IMR-90 (cell line): Measurements from ENCODE around the gene RPTOR. TPM values are rescaled to one million over a fixed set of nuclear protein-coding genes. Genes with fewer than 3 reads are reported as not detected.
A peak's percentile ranks its signal among the peaks of the same experiment; 100 is the strongest.

Experiments
- ATAC-seq: fragments of 200-7000 bp; cut with Tn5 transposase; 2 replicates; pipeline ENCODE4 v1.9.1; 2020; ENCODE audit warnings: low read depth, mild to moderate bottlenecking, moderate library complexity
- BruUV-seq: library from RNA; stranded (reverse); fragments of 400-500 nt; replicated peaks from 2 replicates; lab custom pipeline; 2021; lab: Mats Ljungman, UMichigan
- CTCF ChIA-PET: fragments of 300-600 bp; formaldehyde crosslinking; extraction: SDS; loops from one replicate; lab custom pipeline; 2021; ENCODE audit warnings: antibody characterized with exemption; lab: Yijun Ruan, JAX
- POLR2A ChIA-PET: fragments of 300-600 bp; sonication (Branson Sonifier 250); formaldehyde crosslinking; loops from one replicate; lab custom pipeline; 2022; ENCODE audit warnings: antibody characterized with exemption; ENCODE audit not compliant: unreplicated experiment; lab: Charles Lee
- DNase-seq: peaks from one replicate; pipeline ENCODE4 v3.0.0; 2013
- H2AFZ ChIP-seq: replicated peaks from 2 replicates; pipeline ENCODE3; 2013; ENCODE audit warnings: low read length, mild to moderate bottlenecking; ENCODE audit not compliant: poor library complexity
- H2AK5ac ChIP-seq: 2 replicates; pipeline ENCODE4 v1.6.1; 2013; ENCODE audit warnings: low read depth, low read length, inconsistent platforms
- H2AK9ac ChIP-seq: replicated peaks from 2 replicates; pipeline ENCODE3; 2013; ENCODE audit warnings: mild to moderate bottlenecking, low read depth, low read length, moderate library complexity; ENCODE audit not compliant: poor library complexity
- H2BK120ac ChIP-seq: 2 replicates; pipeline ENCODE4 v1.6.1; 2013; ENCODE audit warnings: low read depth, low read length, inconsistent platforms
- H2BK15ac ChIP-seq: 3 replicates; pipeline ENCODE4 v1.6.1; 2013; ENCODE audit warnings: low read depth, low read length, inconsistent platforms
- H2BK20ac ChIP-seq: 2 replicates; pipeline ENCODE4 v1.6.1; 2013; ENCODE audit warnings: low read depth, mild to moderate bottlenecking, inconsistent platforms, low read length, moderate library complexity
- H2BK5ac ChIP-seq: 2 replicates; pipeline ENCODE4 v1.6.1; 2013; ENCODE audit warnings: mild to moderate bottlenecking, low read depth, low read length, inconsistent platforms; ENCODE audit not compliant: poor library complexity, severe bottlenecking
- H3K14ac ChIP-seq: replicated peaks from 2 replicates; pipeline ENCODE4 v1.6.1; 2013; ENCODE audit warnings: low read depth, low read length, inconsistent platforms
- H3K18ac ChIP-seq: 2 replicates; pipeline ENCODE4 v1.6.1; 2013; ENCODE audit warnings: low read depth, low read length, control low read depth
- H3K23ac ChIP-seq: 2 replicates; pipeline ENCODE4 v1.6.1; 2013; ENCODE audit warnings: low read depth, low read length, inconsistent platforms
- H3K27ac ChIP-seq: 2 replicates; pipeline ENCODE4 v1.5.1; 2013; ENCODE audit warnings: mild to moderate bottlenecking, control low read depth, low read length; ENCODE audit not compliant: insufficient read depth
- H3K27me3 ChIP-seq: 2 replicates; pipeline ENCODE4 v1.6.1; 2013; ENCODE audit warnings: low read length; ENCODE audit not compliant: control insufficient read depth, insufficient read depth
- H3K36me3 ChIP-seq: 2 replicates; pipeline ENCODE4 v1.6.1; 2013; ENCODE audit warnings: low read length, mixed read lengths; ENCODE audit not compliant: control insufficient read depth, insufficient read depth
- H3K4ac ChIP-seq: 2 replicates; pipeline ENCODE4 v1.6.1; 2013; ENCODE audit warnings: low read depth, low read length, inconsistent platforms
- H3K4me1 ChIP-seq: 2 replicates; pipeline ENCODE4 v1.6.1; 2013; ENCODE audit warnings: low read length, mixed read lengths; ENCODE audit not compliant: control insufficient read depth, insufficient read depth
- H3K4me2 ChIP-seq: 2 replicates; pipeline ENCODE4 v1.6.1; 2013; ENCODE audit warnings: low read depth, mild to moderate bottlenecking, control low read depth, low read length, moderate library complexity
- H3K4me3 ChIP-seq: 2 replicates; pipeline ENCODE4 v1.5.1; 2013; ENCODE audit warnings: low read depth, mild to moderate bottlenecking, control low read depth, low read length, moderate library complexity; ENCODE audit not compliant: insufficient read depth
- H3K56ac ChIP-seq: 2 replicates; pipeline ENCODE4 v1.6.1; 2013; ENCODE audit warnings: low read length, inconsistent platforms; ENCODE audit not compliant: insufficient read depth; ENCODE audit errors: extremely low read depth
- H3K79me1 ChIP-seq, 2 experiments: 2 replicates each; pipeline ENCODE4 v1.6.1; 2013; ENCODE audit warnings: low read length in 2 of 2, inconsistent platforms in 1 of 2, low read depth in 1 of 2
- H3K9ac ChIP-seq: 2 replicates; pipeline ENCODE4 v1.6.1; 2013; ENCODE audit warnings: low read depth, low read length, control low read depth
- H3K9me1 ChIP-seq: 2 replicates; pipeline ENCODE4 v1.6.1; 2013; ENCODE audit warnings: low read length, inconsistent platforms; ENCODE audit not compliant: insufficient read depth
- H3K9me3 ChIP-seq: 2 replicates; pipeline ENCODE4 v1.6.1; 2013; ENCODE audit warnings: low read length; ENCODE audit not compliant: control insufficient read depth, insufficient read depth
- H4K20me1 ChIP-seq: 2 replicates; pipeline ENCODE4 v1.6.1; 2013; ENCODE audit warnings: low read length, inconsistent platforms; ENCODE audit not compliant: insufficient read depth
- H4K5ac ChIP-seq: 2 replicates; pipeline ENCODE4 v1.6.1; 2013; ENCODE audit warnings: mild to moderate bottlenecking, low read depth, low read length, control low read depth
- H4K8ac ChIP-seq, 2 experiments: 2 replicates each; pipeline ENCODE4 v1.6.1; 2013; ENCODE audit warnings: low read depth in 2 of 2, low read length in 2 of 2, control low read depth in 1 of 2, inconsistent platforms in 1 of 2
- H4K91ac ChIP-seq: 2 replicates; pipeline ENCODE4 v1.6.1; 2013; ENCODE audit warnings: low read depth, low read length, inconsistent platforms; ENCODE audit not compliant: insufficient read depth
- CHD1 ChIP-seq: IDR thresholded peaks from 2 replicates; pipeline ENCODE4 v1.6.1; 2012; ENCODE audit warnings: low read depth, low read length, improper control_type of control experiment
- CTCF ChIP-seq: conservative IDR thresholded peaks from 2 replicates; pipeline ENCODE4 v1.5.1; 2012; ENCODE audit warnings: mild to moderate bottlenecking, low read depth, low read length, improper control_type of control experiment
- ELK1 ChIP-seq: fragments of 150-350 bp; IDR thresholded peaks from 2 replicates; pipeline ENCODE4 v1.6.1; 2016; ENCODE audit warnings: low read depth, mild to moderate bottlenecking, low read length, moderate library complexity, borderline replicate concordance
- FOS ChIP-seq: fragments of 150-350 bp; IDR thresholded peaks from 2 replicates; pipeline ENCODE4 v1.6.1; 2016; ENCODE audit warnings: low read depth, low read length
- MXI1 ChIP-seq: IDR thresholded peaks from 2 replicates; pipeline ENCODE4 v1.6.1; 2012; ENCODE audit warnings: low read depth, mild to moderate bottlenecking, low read length, moderate library complexity, borderline replicate concordance
- RAD21 ChIP-seq: IDR thresholded peaks from 2 replicates; pipeline ENCODE4 v1.6.1; 2012; ENCODE audit warnings: low read length, improper control_type of control experiment
- SMC3 ChIP-seq: fragments of 150-350 bp; IDR thresholded peaks from 2 replicates; pipeline ENCODE4 v1.6.1; 2016; ENCODE audit warnings: low read depth, mild to moderate bottlenecking, antibody characterized with exemption, low read length, moderate library complexity
- WGBS, 2 experiments: methylation state at CpG; one replicate each; pipeline versions ENCODE4 v1.1.5 to v1.1.7; 2013; ENCODE audit warnings: missing lambda C conversion rate in 2 of 2; ENCODE audit not compliant: insufficient read length in 1 of 2; ENCODE audit errors: extremely low coverage in 2 of 2; 5-methylcytosine and 5-hydroxymethylcytosine counted together
- dilution Hi-C: fragments of 300-500 bp; cut with HindIII; formaldehyde crosslinking; loops from one replicate; pipeline ENCODE4 v1.14.3; 2018; ENCODE audit warnings: low sequenced_read_pairs; ENCODE audit not compliant: unreplicated experiment
- in situ Hi-C: fragments of 300-500 bp; cut with MboI; formaldehyde crosslinking; loops from 3 replicates; pipeline ENCODE4 v1.14.3; 2019; ENCODE audit warnings: low sequenced_read_pairs, inconsistent platforms, mixed read lengths
- intact Hi-C: fragments of 100-400 bp; cut with micrococcal nuclease; formaldehyde crosslinking; loops from 2 replicates; pipeline ENCODE4 v1.10.0; 2022
- polyA plus RNA-seq, 3 experiments: library from polyadenylated mRNA; depleted of rRNA; stranded (reverse); fragments of >200 nt; gene quantifications; 2 replicates each; pipeline ENCODE4 v1.2.3, GENCODE V29; 2012; ENCODE audit warnings: low replicate concordance in 1 of 3
- total RNA-seq: library from RNA; depleted of rRNA; stranded (reverse); fragments of >200 nt; gene quantifications from 2 replicates; pipeline ENCODE4 v1.2.3, GENCODE V29; 2012

RPTOR gene
- total and polyA plus RNA-seq, 2 of the 4 experiments (the other 2 are of a cell fraction): 10.8 to 14.7 TPM

- DNase-seq (no peak), ATAC-seq (no peak)
- H2BK20ac ChIP-seq: no peak overlapping the region
- H3K18ac ChIP-seq: no peak overlapping the region
- no peak overlapping the region for H3K9ac ChIP-seq
- WGBS, 2 experiments: 97% methylated on average over 17 of the region's 18 CpGs; no CpG with 5 or more reads in 1 of the 2 experiments
- H2AK5ac ChIP-seq: 0 out of 2 replicates have a peak overlapping the region, but pooled peaks have one; percentile 7
- no peaks in the 10 kb centered on the region for H3K9me3 ChIP-seq
- TF ChIP-seq MXI1 (no peak), CHD1 (no peak), CTCF (no peak), RAD21 (no peak), SMC3 (no peak), ELK1 (no peak), FOS (no peak)
- ChIA-PET POLR2A (no interaction called here), CTCF (no interaction called here)
- H3K4me1 ChIP-seq: peaks cover 13% of the 10 kb centered on the region
- no peak overlapping the region; the same call in 1 of the 2 replicates for H3K4ac ChIP-seq
- H3K4me3 ChIP-seq: no peak overlapping the region
- no peak overlapping the region for H2AK9ac ChIP-seq
- in situ Hi-C loops (no loop called here), intact Hi-C loops (no loop called here), dilution Hi-C loops (no loop called here)
- H2BK120ac ChIP-seq: no peak overlapping the region
- H4K20me1 ChIP-seq: no peaks in the 10 kb centered on the region
- no peak overlapping the region for H4K8ac ChIP-seq
- H2BK15ac ChIP-seq: no peak overlapping the region
- H4K5ac ChIP-seq: no peak overlapping the region
- H2BK5ac ChIP-seq: no peak overlapping the region
- H3K23ac ChIP-seq: no peak overlapping the region
- H3K9me1 ChIP-seq: peaks cover 10% of the 10 kb centered on the region
- no peak overlapping the region for H3K56ac ChIP-seq
- no peak overlapping the region for H2AFZ ChIP-seq
- H3K27ac ChIP-seq: no peak overlapping the region
- no TSS peak for BruUV-seq
- H3K36me3 ChIP-seq: peaks cover 7% of the 10 kb centered on the region
- H3K79me1 ChIP-seq: peaks cover 23 to 63% of the 10 kb centered on the region in 2 experiments
- H3K14ac ChIP-seq: no peak overlapping the region
- H3K27me3 ChIP-seq: no peaks in the 10 kb centered on the region
- no peak overlapping the region for H3K4me2 ChIP-seq
- H4K91ac ChIP-seq: no peak overlapping the region
These were observed 276.9 kb downstream of the RPTOR start for GRCh38 chr17:80821546-80821945.
